Mesodermal cell (in vitro differentiated cells): ENCODE data around the gene HSPA14.
"Not testable (repeated sequence)": the region's sequence is repeated elsewhere in the genome, so short reads cannot be mapped to it uniquely, and the experiment has no call there.

Experiments
- H3K27ac ChIP-seq: 2 replicates; pipeline ENCODE4 v1.7.0; 2013; ENCODE audit warnings: mild to moderate bottlenecking, low read depth, low read length, moderate library complexity; ENCODE audit not compliant: severe bottlenecking
- H3K36me3 ChIP-seq: 2 replicates; pipeline ENCODE4 v1.7.1; 2013; ENCODE audit warnings: mild to moderate bottlenecking, low read length, moderate library complexity; ENCODE audit not compliant: control insufficient read depth, insufficient read depth
- H3K4me1 ChIP-seq: one replicate; pipeline ENCODE4 v1.7.1; 2013; ENCODE audit warnings: mild to moderate bottlenecking, low read length; ENCODE audit not compliant: insufficient read depth, control insufficient read depth, poor library complexity, severe bottlenecking
- H3K4me3 ChIP-seq: 2 replicates; pipeline ENCODE4 v1.7.0; 2013; ENCODE audit warnings: low read length, control low read depth, mild to moderate bottlenecking; ENCODE audit not compliant: insufficient read depth, poor library complexity, severe bottlenecking; ENCODE audit errors: extremely low read depth
- H3K9me3 ChIP-seq: 2 replicates; pipeline ENCODE4 v1.7.1; 2013; ENCODE audit warnings: mild to moderate bottlenecking, low read length, moderate library complexity; ENCODE audit not compliant: control insufficient read depth
- whole genome bisulfite sequencing, 2 experiments: methylation state at CpG; one replicate each; pipeline ENCODE4 v1.1.5; 2013; ENCODE audit warnings: missing lambda C conversion rate in 2 of 2; ENCODE audit not compliant: insufficient coverage in 2 of 2; 5-methylcytosine and 5-hydroxymethylcytosine counted together

The HSPA14 gene

GRCh38 chr10:14859775-14860174, 21.7 kb downstream of the HSPA14 start:
- Histone ChIP-seq H3K4me3 (no peak overlapping the region), H3K36me3 (peaks cover 55% of the 10 kb centered on the region), H3K4me1 (no peaks in the 10 kb centered on the region), H3K27ac (no peak overlapping the region), H3K9me3 (no peaks in the 10 kb centered on the region)

- WGBS, 2 experiments = 88 to 100% methylated on average over 1 of the region's 1 CpG
- Histone ChIP-seq H3K4me1 (no peaks in the 10 kb centered on the region), H3K27ac (no peak overlapping the region), H3K9me3 (no peaks in the 10 kb centered on the region), H3K4me3 (no peak overlapping the region), H3K36me3 (peaks cover 52% of the 10 kb centered on the region)
These were observed 22.7 kb downstream of the HSPA14 start for GRCh38 chr10:14860791-14861190.

GRCh38 chr10:14864466-14864865, 26.4 kb downstream of the HSPA14 start:
- peaks cover 59% of the 10 kb centered on the region for H3K36me3 ChIP-seq
- H3K4me1 ChIP-seq, H3K9me3 ChIP-seq, H3K4me3 ChIP-seq, H3K27ac ChIP-seq: not testable (repeated sequence)
- 90 to 100% methylated on average over 2 to 3 of the region's 6 CpGs for WGBS, 2 experiments

- no CpG with 5 or more reads among the region's 3 CpGs for WGBS, 2 experiments
- not testable (repeated sequence) for H3K27ac ChIP-seq, H3K9me3 ChIP-seq, H3K4me1 ChIP-seq, H3K4me3 ChIP-seq
- H3K36me3 ChIP-seq = peaks cover 61% of the 10 kb centered on the region
These were observed 26.8 kb downstream of the HSPA14 start for GRCh38 chr10:14864871-14865270.

GRCh38 chr10:14873090-14873760, 35.1 kb downstream of the HSPA14 start:
- no peak overlapping the region for H3K4me3 ChIP-seq
- no peaks in the 10 kb centered on the region for H3K9me3 ChIP-seq
- no peak overlapping the region for H3K27ac ChIP-seq
- peaks cover 6% of the 10 kb centered on the region for H3K4me1 ChIP-seq
- WGBS, 2 experiments = 100% methylated on average over 1 of the region's 2 CpGs; no CpG with 5 or more reads in 1 of the 2 experiments
- peaks cover 14% of the 10 kb centered on the region for H3K36me3 ChIP-seq

GRCh38 chr10:14875941-14876340, 37.8 kb downstream of the HSPA14 start:
- 94 to 97% methylated on average over 10 to 11 of the region's 12 CpGs for WGBS, 2 experiments
- Histone ChIP-seq H3K9me3 (no peaks in the 10 kb centered on the region), H3K36me3 (no peaks in the 10 kb centered on the region), H3K4me1 (peaks cover 6% of the 10 kb centered on the region), H3K4me3 (no peak overlapping the region), H3K27ac (no peak overlapping the region)

- H3K27ac ChIP-seq = no peak overlapping the region
- 91 to 93% methylated on average over 9 of the region's 9 CpGs for WGBS, 2 experiments
- H3K36me3 ChIP-seq = peaks cover 5% of the 10 kb centered on the region
- peaks cover 6% of the 10 kb centered on the region for H3K4me1 ChIP-seq
- no peak overlapping the region for H3K4me3 ChIP-seq
- no peaks in the 10 kb centered on the region for H3K9me3 ChIP-seq
These were observed 38.7 kb downstream of the HSPA14 start for GRCh38 chr10:14876764-14877163.

- Histone ChIP-seq H3K27ac (peak within 1 kb of the TSS; percentile 96), H3K9me3 (no peaks in the 10 kb centered on the region), H3K4me3 (peak within 1 kb of the TSS; percentile 96), H3K36me3 (peaks cover 18% of the 10 kb centered on the region), H3K4me1 (peaks cover 6% of the 10 kb centered on the region)
- 0 to 1% methylated on average over 70 to 90 of the region's 102 CpGs for WGBS, 2 experiments
These were observed 40.4 kb downstream of the HSPA14 start, which contains the start of gene SUV39H2 for GRCh38 chr10:14878266-14879123. Gene SUV39H2 (plus strand): TSS chr10:14878866. CDS start chr10:14878889, 23 bp downstream.

GRCh38 chr10:14879124-14879927, 41.2 kb downstream of the HSPA14 start:
- Histone ChIP-seq H3K4me1 (peaks cover 6% of the 10 kb centered on the region), H3K9me3 (no peaks in the 10 kb centered on the region), H3K27ac (peak overlapping the region; percentile 96), H3K4me3 (peak overlapping the region; percentile 96), H3K36me3 (peaks cover 26% of the 10 kb centered on the region)
- 0% methylated on average over 39 to 50 of the region's 60 CpGs for WGBS, 2 experiments

- H3K4me3 ChIP-seq = peak overlapping the region; percentile 96
- WGBS, 2 experiments = no CpG with 5 or more reads among the region's 5 CpGs
- peak overlapping the region; percentile 96 for H3K27ac ChIP-seq
- peaks cover 30% of the 10 kb centered on the region for H3K36me3 ChIP-seq
- no peaks in the 10 kb centered on the region for H3K9me3 ChIP-seq
- peaks cover 6% of the 10 kb centered on the region for H3K4me1 ChIP-seq
These were observed 41.8 kb downstream of the HSPA14 start for GRCh38 chr10:14879928-14880193.
